NOMO-1 treated with dmso at 0.1 percent for 144 hours (cell line): ENCODE data around the gene NCS1.

Experiments used
- DNase-seq: peaks from one replicate; lab custom pipeline; 2025; ENCODE audit not compliant: unreplicated experiment; lab: John Stamatoyannopoulos, UW

The NCS1 gene

DNA sequence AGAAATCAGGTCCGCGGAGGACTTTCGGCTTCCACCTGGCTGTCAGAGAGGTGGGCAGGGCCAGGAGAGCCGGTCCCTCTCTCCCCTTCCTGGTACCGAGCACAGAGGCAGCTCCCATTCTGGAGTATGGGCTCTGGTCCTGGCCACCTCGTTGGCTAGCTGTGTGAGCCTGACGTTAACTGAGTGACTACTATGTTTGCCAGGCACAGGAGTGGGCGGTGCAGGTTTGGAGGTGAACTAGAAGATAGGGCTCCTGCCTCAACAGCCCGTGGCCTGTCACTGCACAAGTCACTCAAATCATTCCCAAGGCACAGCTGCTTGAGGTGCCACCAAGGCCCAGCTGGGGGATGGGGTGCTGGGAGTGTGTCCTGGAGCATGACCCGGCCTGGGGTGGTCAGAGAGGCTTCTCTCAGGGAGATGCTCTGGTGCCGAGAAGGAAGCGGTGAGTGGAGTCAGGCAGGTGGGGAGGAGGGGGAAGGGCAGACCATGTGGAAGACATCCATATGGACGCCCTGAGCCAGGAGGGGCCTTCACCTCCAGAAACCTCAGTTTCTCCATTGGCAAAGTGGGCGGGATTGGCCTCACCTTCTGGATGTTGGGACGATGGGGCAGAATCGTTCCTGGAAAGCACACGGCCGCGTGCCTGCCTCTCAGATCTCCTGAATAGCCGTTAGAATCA, 39.5 kb downstream of the NCS1 start:
- DNase-seq, result no peak

GRCh38 chr9:130212543-130213297, 40.5 kb downstream of the NCS1 start:
- no peak for DNase-seq

DNA sequence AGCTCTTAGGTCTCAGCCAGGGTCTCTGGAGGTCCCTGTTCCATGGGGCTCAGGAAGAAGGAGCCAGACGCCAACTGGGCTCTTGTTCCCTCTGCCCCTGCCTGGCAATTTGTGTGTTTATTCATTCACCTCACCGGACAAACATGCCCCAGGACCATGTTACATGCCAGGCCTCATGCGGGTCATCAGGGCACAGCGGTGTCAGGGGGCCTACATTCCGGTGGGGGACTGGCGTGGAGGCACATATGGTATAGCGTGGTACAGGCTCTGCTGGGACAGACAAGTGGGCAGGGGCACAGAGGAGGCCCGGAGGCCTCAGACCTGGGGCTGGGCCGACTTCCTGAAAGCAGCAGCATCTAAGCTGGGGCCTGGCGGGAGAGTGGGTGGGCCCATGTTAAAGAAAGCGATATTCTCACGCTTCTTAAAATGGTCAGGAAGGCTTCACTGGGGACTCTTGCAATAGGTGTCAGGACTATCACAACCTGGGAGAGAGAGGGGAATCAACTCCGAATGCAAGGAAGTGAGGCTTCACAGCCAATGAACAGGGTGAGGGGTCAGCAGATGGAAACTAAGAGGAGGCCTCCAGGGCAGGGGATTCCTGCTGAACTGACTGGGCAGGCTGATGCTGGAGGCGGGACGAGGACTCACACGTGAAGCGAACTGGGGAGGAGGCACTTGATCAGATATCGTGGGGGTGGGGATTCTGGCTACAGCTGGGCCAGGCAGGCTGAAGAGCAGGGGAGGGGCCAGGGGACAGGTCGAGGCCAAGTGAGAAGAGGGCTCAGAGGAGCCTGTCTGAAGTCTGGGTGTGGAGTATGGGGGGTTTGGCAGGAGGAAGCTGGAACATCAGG, 41.9 kb downstream of the NCS1 start:
- no peak for DNase-seq

DNA sequence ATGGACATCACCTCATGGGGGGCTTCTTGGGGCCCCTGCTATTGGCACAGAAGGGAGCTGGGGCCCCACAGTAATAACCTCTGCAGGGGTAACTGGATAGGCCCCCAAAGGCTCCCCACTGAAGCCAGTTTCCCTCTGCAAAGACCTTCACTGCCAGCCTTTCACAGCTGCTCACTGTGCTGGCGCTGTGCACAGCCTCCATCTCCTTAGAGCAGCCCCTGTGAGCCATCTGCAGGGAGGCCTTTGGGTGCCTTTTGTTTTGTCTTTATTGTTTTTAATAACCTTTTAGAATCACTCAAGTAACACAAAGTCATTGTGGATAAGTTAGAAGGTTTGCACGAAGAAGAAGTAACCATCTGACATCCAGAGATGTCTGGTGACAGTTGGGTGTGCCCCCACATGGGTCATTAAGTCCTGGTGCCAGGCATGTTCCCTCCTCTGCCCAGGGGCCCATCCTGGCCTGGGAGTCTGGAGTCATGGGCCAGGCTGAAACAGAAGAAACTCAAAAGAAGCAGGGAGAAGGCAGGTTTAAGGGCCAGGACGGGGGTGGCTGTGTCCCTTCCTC, 42.7 kb downstream of the NCS1 start:
- DNase-seq, result no peak

GRCh38 chr9:130215341-130216119, 43.3 kb downstream of the NCS1 start:
- no peak for DNase-seq

- no peak for DNase-seq
Observed at GRCh38 chr9:130217838-130218237, 45.6 kb downstream of the NCS1 start.

GRCh38 chr9:130219661-130220096, 47.5 kb downstream of the NCS1 start:
- no peak for DNase-seq

DNA sequence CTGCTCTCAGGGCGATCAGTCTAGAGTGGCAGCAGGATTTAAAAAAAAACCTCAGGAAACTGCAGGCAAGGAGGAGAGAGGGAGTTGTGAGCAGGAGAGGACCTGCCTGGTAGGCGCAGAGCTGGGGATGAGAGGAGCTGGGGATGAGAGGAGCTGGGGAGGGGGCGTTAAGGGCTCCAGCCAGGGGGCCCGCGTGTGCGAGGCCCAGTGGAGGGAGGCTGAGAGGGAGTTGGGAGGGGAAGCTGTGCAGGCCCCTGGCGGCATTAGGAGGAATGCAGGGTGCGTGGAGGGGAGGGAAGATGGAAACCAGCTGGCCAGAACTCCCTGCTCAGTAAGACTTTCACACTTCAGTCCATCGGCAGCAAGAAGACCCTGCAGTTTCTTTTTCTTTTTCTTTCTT, 48.1 kb downstream of the NCS1 start:
- no peak for DNase-seq

DNA sequence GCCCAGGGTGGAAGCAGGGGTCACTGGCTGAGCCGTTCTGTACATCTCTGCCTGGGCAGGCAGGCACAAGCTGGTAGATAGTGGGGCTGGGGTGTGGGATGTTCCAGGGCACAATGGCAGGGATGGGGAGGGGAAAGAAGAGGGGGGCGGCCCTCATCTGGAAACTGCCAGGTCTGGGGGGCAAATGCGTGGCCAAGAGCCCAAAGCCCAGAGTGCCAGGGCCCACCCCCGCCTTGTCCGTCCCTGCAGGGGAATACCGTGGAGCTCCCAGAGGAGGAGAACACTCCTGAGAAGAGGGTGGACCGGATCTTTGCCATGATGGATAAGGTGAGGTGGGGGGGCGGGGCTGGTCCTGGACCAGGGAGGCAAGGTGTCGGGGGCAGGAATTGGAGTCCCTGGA, 50.6 kb downstream of the NCS1 start:
- DNase-seq, result no peak

DNA sequence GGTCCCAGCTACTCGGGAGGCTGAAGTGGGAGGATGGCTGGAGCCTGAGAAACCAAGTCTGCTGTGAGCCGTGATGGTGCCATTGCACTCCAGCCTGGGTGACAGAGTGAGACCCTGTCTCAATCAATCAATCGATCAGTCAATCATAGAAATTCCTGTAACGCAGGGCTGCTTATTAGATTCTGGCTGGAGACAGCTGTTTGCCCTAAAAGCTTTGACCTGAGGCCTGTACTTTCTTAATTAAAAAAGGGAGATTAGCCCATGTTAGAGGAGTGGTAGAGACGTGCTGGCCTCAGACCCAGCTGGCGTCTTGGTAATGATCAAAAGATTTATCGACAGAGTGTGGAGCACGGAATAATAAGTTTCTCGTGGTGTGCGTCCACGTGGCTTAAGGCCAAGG, 52.9 kb downstream of the NCS1 start:
- DNase-seq, result no peak

GRCh38 chr9:130225586-130225985, 53.4 kb downstream of the NCS1 start:
- no peak for DNase-seq

- no peak for DNase-seq
Observed at GRCh38 chr9:130226112-130226511, 53.9 kb downstream of the NCS1 start.

DNA sequence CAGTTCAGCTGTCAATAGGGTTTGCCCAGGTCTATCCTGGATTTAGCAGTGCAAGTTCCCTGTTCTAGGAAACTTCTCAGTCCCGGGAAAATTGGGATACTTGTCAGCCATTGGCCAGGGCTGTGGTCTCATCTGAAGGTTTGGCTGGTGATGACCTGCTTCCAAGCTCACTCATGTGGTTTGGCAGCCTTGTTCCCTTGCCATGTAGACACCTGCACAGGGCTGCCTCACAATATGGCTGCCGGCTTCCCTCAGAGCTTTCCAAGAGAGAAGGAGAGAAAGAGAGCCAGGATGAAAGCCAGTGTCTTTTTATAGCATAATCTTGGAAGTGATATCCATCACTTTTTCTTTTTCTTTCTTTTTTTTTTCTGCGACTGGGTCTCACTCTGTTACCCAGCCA, 55.6 kb downstream of the NCS1 start:
- DNase-seq, result no peak

- no peak for DNase-seq
Observed at GRCh38 chr9:130229759-130230158, 57.6 kb downstream of the NCS1 start.

DNA sequence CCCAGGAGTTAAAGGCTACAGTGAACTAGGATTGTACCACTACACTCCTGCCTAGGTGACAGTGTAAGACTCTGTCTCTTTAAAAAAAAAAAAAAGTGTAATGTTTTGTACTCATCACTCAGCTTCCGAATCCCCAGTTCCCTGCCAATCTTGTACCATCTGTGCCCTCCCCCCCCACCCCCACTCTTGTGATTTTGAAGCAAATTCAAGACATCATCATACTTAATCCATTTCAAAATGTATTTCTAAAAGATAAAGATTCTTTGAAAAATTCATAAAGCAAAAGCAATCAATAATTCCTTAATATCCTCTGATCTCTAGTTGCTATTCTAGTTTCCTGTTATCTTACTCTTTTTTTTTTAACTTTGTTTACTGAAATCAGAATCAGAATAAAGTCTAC, 58.4 kb downstream of the NCS1 start:
- no peak for DNase-seq

- DNase-seq, result no peak
Observed at GRCh38 chr9:130232899-130233586, 60.8 kb downstream of the NCS1 start.

- no peak for DNase-seq
Observed at GRCh38 chr9:130233587-130233945, 61.4 kb downstream of the NCS1 start.

GRCh38 chr9:130234340-130235260, 62.4 kb downstream of the NCS1 start:
- no peak for DNase-seq
